Fibroblast of lung (primary cell): ENCODE data around the gene STPG2. TPM values are rescaled to one million over a fixed set of nuclear protein-coding genes. Genes with fewer than 3 reads are reported as not detected.
A peak's percentile ranks its signal among the peaks of the same experiment; 100 is the strongest.

ENCODE experiments used
- DNase-seq, 2 donors: peaks; one replicate each; pipeline versions ENCODE4 v3.0.0 to v3.0.0-alpha.2; 2010; ENCODE audit warnings: low read depth in 2 of 2
- H2AFZ ChIP-seq: 2 replicates; pipeline ENCODE4 v1.5.1; 2012; ENCODE audit warnings: low read length, control low read depth, inconsistent platforms
- H3K27ac ChIP-seq: 2 replicates; pipeline ENCODE4 v1.5.1; 2011; ENCODE audit warnings: low read length, control low read depth; ENCODE audit not compliant: insufficient read depth
- H3K27me3 ChIP-seq: 2 replicates; pipeline ENCODE4 v1.5.1; 2011; ENCODE audit warnings: mild to moderate bottlenecking, low read length; ENCODE audit not compliant: control insufficient read depth, insufficient read depth
- H3K36me3 ChIP-seq: 2 replicates; pipeline ENCODE4 v1.5.1; 2011; ENCODE audit warnings: low read length; ENCODE audit not compliant: control insufficient read depth, insufficient read depth
- H3K4me1 ChIP-seq: 2 replicates; pipeline ENCODE4 v1.5.1; 2011; ENCODE audit warnings: low read length; ENCODE audit not compliant: control insufficient read depth, insufficient read depth; ENCODE audit errors: extremely low read depth
- H3K4me2 ChIP-seq: 2 replicates; pipeline ENCODE4 v1.5.1; 2011; ENCODE audit warnings: low read length, control low read depth; ENCODE audit not compliant: insufficient read depth; ENCODE audit errors: extremely low read depth
- H3K4me3 ChIP-seq, 4 experiments: fragments of 200-600 bp in 1 of 4; sonication (generic) in 1 of 4; replicated peaks in 1 of 4; 2 replicates each; pipeline ENCODE4 v1.5.1; 2011 to 2016; ENCODE audit warnings: low read length in 4 of 4, low read depth in 3 of 4, mild to moderate bottlenecking in 3 of 4, control low read depth in 2 of 4, inconsistent platforms in 1 of 4, mixed read lengths in 1 of 4; ENCODE audit not compliant: insufficient read depth in 1 of 4; ENCODE audit errors: control extremely low read depth in 1 of 4
- H3K79me2 ChIP-seq: 2 replicates; pipeline ENCODE4 v1.5.1; 2012; ENCODE audit warnings: mild to moderate bottlenecking, low read length, inconsistent platforms; ENCODE audit not compliant: control insufficient read depth, insufficient read depth
- H3K9ac ChIP-seq: 2 replicates; pipeline ENCODE4 v1.5.1; 2011; ENCODE audit warnings: mild to moderate bottlenecking, low read length, control low read depth; ENCODE audit not compliant: insufficient read depth
- H3K9me3 ChIP-seq: 2 replicates; pipeline ENCODE4 v1.5.1; 2012; ENCODE audit warnings: low read depth, low read length; ENCODE audit not compliant: control insufficient read depth, insufficient read depth
- H4K20me1 ChIP-seq: 2 replicates; pipeline ENCODE4 v1.5.1; 2011; ENCODE audit warnings: low read length; ENCODE audit not compliant: control insufficient read depth, insufficient read depth; ENCODE audit errors: extremely low read depth
- EZH2 ChIP-seq: IDR thresholded peaks from 2 replicates; pipeline ENCODE4 v1.5.1; 2012; ENCODE audit warnings: low read length, control low read depth, mild to moderate bottlenecking; ENCODE audit errors: missing control alignments
- polyA plus RNA-seq, 2 donors: library from polyadenylated mRNA; depleted of rRNA in 1 of 2; stranded (reverse) in 1 of 2; unstranded in 1 of 2; fragments of >200 nt; gene quantifications; 2 replicates each; pipeline ENCODE4 v1.2.1, GENCODE V29; 2011 to 2012; ENCODE audit warnings: missing spikeins in 1 of 2
- total RNA-seq: library from RNA; depleted of rRNA; stranded (reverse); fragments of >200 nt; gene quantifications from 2 replicates; pipeline ENCODE4 v1.2.1, GENCODE V29; 2014
- TF ChIP-seq, protein P1 (sequence below), 2 donors: IDR thresholded peaks in 1 of 2; conservative IDR thresholded peaks in 1 of 2; 1 replicate in 1 of 2; 2 replicates in 1 of 2; pipeline ENCODE4 v1.5.1; 2011 to 2012; ENCODE audit warnings: low read length in 2 of 2, control low read depth in 1 of 2, inconsistent platforms in 1 of 2, low read depth in 1 of 2, mild to moderate bottlenecking in 1 of 2

STPG2 gene
- total and polyA plus RNA-seq, 2 donors (not counting 1 experiment from before 2014, with no cell fraction given): 0.17 TPM; not detected in 1

DNA sequence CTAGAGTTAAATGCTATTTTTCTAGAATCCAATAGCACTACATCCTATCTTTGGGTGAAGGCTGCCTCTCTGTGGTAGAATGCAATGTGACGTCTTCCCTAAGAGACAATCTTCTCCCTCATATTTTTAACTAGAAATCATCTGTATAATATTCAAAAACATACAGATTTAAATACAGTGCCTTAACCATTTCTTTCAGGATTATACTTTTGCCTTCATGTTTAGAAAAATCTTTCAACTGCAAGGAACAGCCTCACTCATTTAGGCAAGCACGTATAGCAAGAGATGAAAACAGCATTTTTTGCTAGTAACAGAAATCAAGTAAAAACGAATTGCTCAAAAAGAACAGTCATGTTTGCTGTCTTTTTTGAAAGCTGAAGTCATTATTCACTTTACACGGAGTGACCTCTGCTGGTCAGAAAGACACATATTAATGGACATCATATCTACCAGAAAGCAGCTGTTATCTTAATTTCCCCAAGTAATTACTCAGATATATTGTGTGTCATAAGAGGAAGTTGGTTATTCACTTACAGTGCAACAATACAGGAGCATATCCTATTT is 422.3 kb downstream of the STPG2 start:
- H3K9me3 ChIP-seq: no peaks in the 10 kb centered on the region
- no peaks in the 10 kb centered on the region for H3K36me3 ChIP-seq
- no peak overlapping the region for H2AFZ ChIP-seq
- no peak overlapping the region for H3K4me2 ChIP-seq
- H4K20me1 ChIP-seq: no peaks in the 10 kb centered on the region
- TF ChIP-seq, protein P1, sequence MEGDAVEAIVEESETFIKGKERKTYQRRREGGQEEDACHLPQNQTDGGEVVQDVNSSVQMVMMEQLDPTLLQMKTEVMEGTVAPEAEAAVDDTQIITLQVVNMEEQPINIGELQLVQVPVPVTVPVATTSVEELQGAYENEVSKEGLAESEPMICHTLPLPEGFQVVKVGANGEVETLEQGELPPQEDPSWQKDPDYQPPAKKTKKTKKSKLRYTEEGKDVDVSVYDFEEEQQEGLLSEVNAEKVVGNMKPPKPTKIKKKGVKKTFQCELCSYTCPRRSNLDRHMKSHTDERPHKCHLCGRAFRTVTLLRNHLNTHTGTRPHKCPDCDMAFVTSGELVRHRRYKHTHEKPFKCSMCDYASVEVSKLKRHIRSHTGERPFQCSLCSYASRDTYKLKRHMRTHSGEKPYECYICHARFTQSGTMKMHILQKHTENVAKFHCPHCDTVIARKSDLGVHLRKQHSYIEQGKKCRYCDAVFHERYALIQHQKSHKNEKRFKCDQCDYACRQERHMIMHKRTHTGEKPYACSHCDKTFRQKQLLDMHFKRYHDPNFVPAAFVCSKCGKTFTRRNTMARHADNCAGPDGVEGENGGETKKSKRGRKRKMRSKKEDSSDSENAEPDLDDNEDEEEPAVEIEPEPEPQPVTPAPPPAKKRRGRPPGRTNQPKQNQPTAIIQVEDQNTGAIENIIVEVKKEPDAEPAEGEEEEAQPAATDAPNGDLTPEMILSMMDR (conservative IDR thresholded peaks at IDR 0.05 in 1 of 2, IDR thresholded peaks at IDR 0.05 in 1 of 2; ENCODE audit: low read depth in 1 of 2, low read length in 2 of 2): no peak
- no peak for TF ChIP-seq EZH2
- no peaks in the 10 kb centered on the region for H3K79me2 ChIP-seq
- H3K4me3 ChIP-seq: no peak overlapping the region
- peak in 1 of 2 donors; percentile 25 for DNase-seq
- no peak overlapping the region for H3K27ac ChIP-seq
- no peaks in the 10 kb centered on the region for H3K27me3 ChIP-seq
- H3K9ac ChIP-seq: no peak overlapping the region
- H3K4me1 ChIP-seq: no peaks in the 10 kb centered on the region

DNA sequence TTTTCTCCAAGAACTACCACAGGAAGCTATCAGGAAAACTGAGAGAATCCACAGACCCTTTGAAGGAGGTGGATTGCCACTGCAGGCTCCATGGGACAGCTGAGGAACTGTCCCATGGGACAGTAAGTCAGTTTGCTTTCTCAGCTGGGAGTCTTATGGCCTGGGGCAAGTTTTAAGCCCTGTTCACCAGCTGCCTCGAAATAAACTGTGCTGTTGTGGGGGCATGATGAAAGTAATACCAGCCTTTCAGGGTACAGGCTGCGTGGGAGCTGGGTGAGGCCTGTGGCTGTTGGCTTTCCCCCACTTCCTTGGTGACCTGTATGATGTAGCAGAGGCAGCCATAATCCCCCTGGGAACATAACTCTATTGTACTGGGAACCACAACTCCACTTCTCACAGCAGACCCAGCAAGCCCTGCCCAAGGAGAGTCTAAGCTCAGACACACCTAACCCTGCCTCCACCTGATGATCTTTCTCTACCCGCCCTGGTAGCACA is 452.1 kb downstream of the STPG2 start:
- no peaks in the 10 kb centered on the region for H3K36me3 ChIP-seq
- no peak overlapping the region for H3K27ac ChIP-seq
- H3K4me3 ChIP-seq: no peak overlapping the region
- no peak overlapping the region for H3K4me2 ChIP-seq
- no peak overlapping the region for H3K9ac ChIP-seq
- DNase-seq: no peak
- no peaks in the 10 kb centered on the region for H3K27me3 ChIP-seq
- TF ChIP-seq EZH2: no peak
- TF ChIP-seq, protein P1 (conservative IDR thresholded peaks at IDR 0.05 in 1 of 2, IDR thresholded peaks at IDR 0.05 in 1 of 2; ENCODE audit: low read depth in 1 of 2, low read length in 2 of 2): no peak
- H3K9me3 ChIP-seq: no peaks in the 10 kb centered on the region
- no peaks in the 10 kb centered on the region for H4K20me1 ChIP-seq
- no peaks in the 10 kb centered on the region for H3K4me1 ChIP-seq
- H2AFZ ChIP-seq: no peak overlapping the region
- no peaks in the 10 kb centered on the region for H3K79me2 ChIP-seq

DNA sequence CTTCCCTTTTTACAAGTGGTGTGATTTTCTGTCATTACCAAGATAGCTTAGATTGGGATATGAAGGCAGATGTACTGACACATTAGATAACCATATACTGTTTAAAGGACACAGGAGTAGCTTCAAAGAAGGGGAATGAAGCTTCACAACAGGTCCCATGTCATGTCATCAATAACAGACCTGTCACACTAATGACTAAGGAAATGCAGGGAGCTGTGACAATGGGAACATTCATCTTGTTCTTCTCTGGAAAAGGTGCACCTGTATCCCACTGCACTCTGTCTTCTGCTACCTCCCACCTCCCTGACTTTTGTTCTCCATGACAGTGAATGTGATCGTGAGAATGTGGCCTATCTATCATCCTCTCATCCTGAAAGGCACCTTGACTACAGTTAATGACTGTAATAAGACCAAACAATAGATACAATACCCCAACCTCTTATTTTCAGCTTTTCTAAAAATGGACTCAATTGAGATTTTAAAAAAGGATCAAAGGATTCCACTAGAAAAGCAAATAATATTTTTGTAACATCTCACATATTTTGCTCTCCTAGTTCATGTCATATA is 472.5 kb downstream of the STPG2 start:
- no peak for TF ChIP-seq EZH2
- TF ChIP-seq, protein P1 (conservative IDR thresholded peaks at IDR 0.05 in 1 of 2, IDR thresholded peaks at IDR 0.05 in 1 of 2; ENCODE audit: low read depth in 1 of 2, low read length in 2 of 2): no peak
- Histone ChIP-seq H3K4me3 (no peak overlapping the region), H3K4me2 (no peak overlapping the region), H3K79me2 (no peaks in the 10 kb centered on the region), H3K27ac (no peak overlapping the region), H3K27me3 (no peaks in the 10 kb centered on the region), H4K20me1 (no peaks in the 10 kb centered on the region), H2AFZ (no peak overlapping the region), H3K9me3 (no peaks in the 10 kb centered on the region), H3K36me3 (no peaks in the 10 kb centered on the region), H3K9ac (no peak overlapping the region), H3K4me1 (no peaks in the 10 kb centered on the region)
- no peak for DNase-seq
